CD14-positive monocyte (primary cell): ENCODE data around the gene GPR143. TPM values are rescaled to one million over a fixed set of nuclear protein-coding genes. Genes with fewer than 3 reads are reported as not detected.

Source experiments
- DNase-seq, 3 donors: peaks; one replicate each; pipeline ENCODE4 v3.0.0-alpha.2; 2011 to 2022
- H2AFZ ChIP-seq: 2 replicates; pipeline ENCODE4 v1.6.0; 2012; ENCODE audit warnings: mild to moderate bottlenecking, low read depth, low read length, inconsistent platforms; ENCODE audit not compliant: insufficient read depth, poor library complexity, severe bottlenecking
- H3K27ac ChIP-seq, 2 donors: 1 replicate in 1 of 2; 2 replicates in 1 of 2; pipeline ENCODE4 v1.5.1; 2012 to 2013; ENCODE audit warnings: low read length in 2 of 2, control low read depth in 1 of 2, inconsistent platforms in 1 of 2, low read depth in 1 of 2, mild to moderate bottlenecking in 1 of 2
- H3K27me3 ChIP-seq, 2 donors: one replicate each; pipeline versions ENCODE4 v1.6.0 to v1.6.1; 2011 to 2013; ENCODE audit warnings: low read length in 2 of 2; ENCODE audit not compliant: control insufficient read depth in 2 of 2, insufficient read depth in 2 of 2
- H3K36me3 ChIP-seq, 2 donors: replicated peaks in 1 of 2; 1 replicate in 1 of 2; 2 replicates in 1 of 2; pipeline versions ENCODE4 v1.5.1 to v1.6.1; 2012 to 2013; ENCODE audit warnings: low read length in 2 of 2, control low read depth in 1 of 2, inconsistent platforms in 1 of 2, mild to moderate bottlenecking in 1 of 2; ENCODE audit not compliant: insufficient read depth in 2 of 2, control insufficient read depth in 1 of 2
- H3K4me1 ChIP-seq, 2 donors: 1 replicate in 1 of 2; 2 replicates in 1 of 2; pipeline versions ENCODE4 v1.5.1 to v1.6.1; 2012 to 2013; ENCODE audit warnings: low read length in 2 of 2, control low read depth in 1 of 2, inconsistent platforms in 1 of 2, mild to moderate bottlenecking in 1 of 2, moderate library complexity in 1 of 2; ENCODE audit not compliant: insufficient read depth in 2 of 2, control insufficient read depth in 1 of 2
- H3K4me2 ChIP-seq: replicated peaks from 2 replicates; pipeline ENCODE3; 2012; ENCODE audit warnings: low read length, moderate library complexity, mild to moderate bottlenecking; ENCODE audit not compliant: poor library complexity, severe bottlenecking; ENCODE audit errors: extremely low read depth
- H3K4me3 ChIP-seq, 3 experiments: fragments of 200-600 bp in 1 of 3; sonication (generic) in 1 of 3; replicated peaks in 1 of 3; 1 replicate in 2 of 3; 2 replicates in 1 of 3; pipeline ENCODE4 v1.5.1; 2011 to 2013; ENCODE audit warnings: low read length in 3 of 3, mild to moderate bottlenecking in 3 of 3, control low read depth in 2 of 3, low read depth in 2 of 3, inconsistent platforms in 1 of 3, moderate library complexity in 1 of 3
- H3K79me2 ChIP-seq: 2 replicates; pipeline ENCODE4 v1.6.0; 2012; ENCODE audit warnings: mild to moderate bottlenecking, control low read depth, inconsistent platforms, low read length, moderate library complexity; ENCODE audit not compliant: insufficient read depth
- H3K9ac ChIP-seq: 2 replicates; pipeline ENCODE4 v1.6.0; 2017; ENCODE audit warnings: low read length, mild to moderate bottlenecking; ENCODE audit not compliant: insufficient read depth, poor library complexity, severe bottlenecking
- H3K9me3 ChIP-seq, 2 donors: replicated peaks in 1 of 2; 1 replicate in 1 of 2; 2 replicates in 1 of 2; pipeline versions ENCODE4 v1.5.1 to v1.6.1; 2012 to 2013; ENCODE audit warnings: low read length in 2 of 2, control low read depth in 1 of 2; ENCODE audit not compliant: control insufficient read depth in 1 of 2, insufficient read depth in 1 of 2
- H4K20me1 ChIP-seq: 2 replicates; pipeline ENCODE4 v1.6.0; 2012; ENCODE audit warnings: mild to moderate bottlenecking, low read length, control low read depth, moderate library complexity; ENCODE audit not compliant: insufficient read depth
- H3K27ac Mint-ChIP-seq, 7 donors: one replicate each; pipeline ENCODE4 v1.8.0; 2020; ENCODE audit warnings: mild to moderate bottlenecking in 7 of 7, mixed read lengths in 7 of 7, moderate library complexity in 6 of 7, inconsistent platforms in 2 of 7
- H3K27me3 Mint-ChIP-seq, 3 donors: one replicate each; pipeline ENCODE4 v1.8.0; 2021 to 2022; ENCODE audit warnings: low read depth in 3 of 3, mild to moderate bottlenecking in 3 of 3, mixed read lengths in 3 of 3, moderate library complexity in 3 of 3, inconsistent platforms in 1 of 3
- H3K36me3 Mint-ChIP-seq, 2 donors: one replicate each; pipeline ENCODE4 v1.8.0; 2020; ENCODE audit warnings: mixed read lengths in 2 of 2, inconsistent platforms in 1 of 2, mild to moderate bottlenecking in 1 of 2
- H3K4me1 Mint-ChIP-seq: one replicate; pipeline ENCODE4 v1.8.0; 2020; ENCODE audit warnings: mild to moderate bottlenecking, mixed read lengths
- H3K4me3 Mint-ChIP-seq, 2 donors: one replicate each; pipeline ENCODE4 v1.8.0; 2020; ENCODE audit warnings: mild to moderate bottlenecking in 2 of 2, mixed read lengths in 2 of 2, moderate library complexity in 1 of 2
- H3K9me3 Mint-ChIP-seq, 7 donors: one replicate each; pipeline ENCODE4 v1.8.0; 2020 to 2022; ENCODE audit warnings: mixed read lengths in 7 of 7, mild to moderate bottlenecking in 6 of 7, moderate library complexity in 6 of 7, inconsistent platforms in 2 of 7
- WGBS: methylation state at CpG from one replicate; pipeline ENCODE4 v1.1.5; 2013; ENCODE audit warnings: missing lambda C conversion rate; ENCODE audit not compliant: insufficient coverage; 5-methylcytosine and 5-hydroxymethylcytosine counted together
- intact Hi-C, 2 donors: fragments of 100-400 bp; cut with micrococcal nuclease; formaldehyde crosslinking; loops; one replicate each; pipeline versions ENCODE4 v1.15.0 to v1.15.1; 2023
- polyA plus RNA-seq, 3 donors: library from polyadenylated mRNA; depleted of rRNA in 1 of 3; unstranded in 2 of 3; stranded (reverse) in 1 of 3; fragments of 300-500 nt in 2 of 3; fragments of >200 nt in 1 of 3; fragmentation: Illumina TruSeq in 2 of 3; gene quantifications; 1 replicate in 2 of 3; 2 replicates in 1 of 3; pipeline ENCODE4 v1.2.3, GENCODE V29; 2012 to 2021
- TF ChIP-seq, protein P1 (sequence below): fragments of 200-600 bp; IDR thresholded peaks from one replicate; pipeline ENCODE4 v1.8.0; 2022; ENCODE audit warnings: antibody characterized with exemption, mild to moderate bottlenecking

Gene GPR143
- polyA plus RNA-seq, 3 donors: not detected

DNA sequence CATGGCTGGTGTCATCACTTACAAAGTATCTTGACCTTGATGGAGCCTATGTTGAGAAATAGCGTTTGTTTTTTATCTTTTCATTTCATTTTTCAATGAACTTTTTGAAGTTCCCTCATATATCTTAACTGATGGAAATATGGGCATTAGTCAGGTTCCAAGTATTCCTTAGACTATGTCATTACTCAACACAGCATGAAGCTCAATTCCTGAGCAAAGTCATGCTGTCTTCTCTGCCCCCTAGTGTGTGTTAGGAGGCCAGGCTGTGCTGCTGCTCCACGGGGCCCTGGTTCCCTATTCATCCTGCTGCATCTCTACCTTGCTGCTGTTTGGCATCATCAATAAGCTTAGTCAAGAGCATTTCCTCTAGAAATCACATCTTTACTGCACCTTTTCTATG lies 40.9 kb downstream of the GPR143 start:
- Mint-ChIP-seq H3K27me3 (peaks cover 3 to 9% (median 4%) of the 10 kb centered on the region in 3 donors), H3K4me1 (peaks cover 4% of the 10 kb centered on the region), H3K36me3 (peaks cover 13% of the 10 kb centered on the region in 2 donors), H3K9me3 (peaks cover 22 to 58% (median 44%) of the 10 kb centered on the region in 7 donors), H3K4me3 (no peak overlapping the region), H3K27ac (no peak overlapping the region)
- no peak overlapping the region for H3K4me2 ChIP-seq
- no peak overlapping the region for H3K27ac ChIP-seq
- no peaks in the 10 kb centered on the region for H3K27me3 ChIP-seq
- H2AFZ ChIP-seq: no peak overlapping the region
- no peak for DNase-seq
- no CpG with 5 or more reads among the region's 2 CpGs for WGBS
- peaks cover 0 to 11% of the 10 kb centered on the region in 2 donors for H3K36me3 ChIP-seq
- TF ChIP-seq, protein P1, sequence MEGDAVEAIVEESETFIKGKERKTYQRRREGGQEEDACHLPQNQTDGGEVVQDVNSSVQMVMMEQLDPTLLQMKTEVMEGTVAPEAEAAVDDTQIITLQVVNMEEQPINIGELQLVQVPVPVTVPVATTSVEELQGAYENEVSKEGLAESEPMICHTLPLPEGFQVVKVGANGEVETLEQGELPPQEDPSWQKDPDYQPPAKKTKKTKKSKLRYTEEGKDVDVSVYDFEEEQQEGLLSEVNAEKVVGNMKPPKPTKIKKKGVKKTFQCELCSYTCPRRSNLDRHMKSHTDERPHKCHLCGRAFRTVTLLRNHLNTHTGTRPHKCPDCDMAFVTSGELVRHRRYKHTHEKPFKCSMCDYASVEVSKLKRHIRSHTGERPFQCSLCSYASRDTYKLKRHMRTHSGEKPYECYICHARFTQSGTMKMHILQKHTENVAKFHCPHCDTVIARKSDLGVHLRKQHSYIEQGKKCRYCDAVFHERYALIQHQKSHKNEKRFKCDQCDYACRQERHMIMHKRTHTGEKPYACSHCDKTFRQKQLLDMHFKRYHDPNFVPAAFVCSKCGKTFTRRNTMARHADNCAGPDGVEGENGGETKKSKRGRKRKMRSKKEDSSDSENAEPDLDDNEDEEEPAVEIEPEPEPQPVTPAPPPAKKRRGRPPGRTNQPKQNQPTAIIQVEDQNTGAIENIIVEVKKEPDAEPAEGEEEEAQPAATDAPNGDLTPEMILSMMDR: no peak
- H3K9ac ChIP-seq: no peak overlapping the region
- no peaks in the 10 kb centered on the region for H3K4me1 ChIP-seq
- H3K79me2 ChIP-seq: no peaks in the 10 kb centered on the region
- intact Hi-C loops: no loop called here
- no peaks in the 10 kb centered on the region for H4K20me1 ChIP-seq
- no peak overlapping the region for H3K4me3 ChIP-seq
- peaks cover 41 to 64% of the 10 kb centered on the region in 2 donors for H3K9me3 ChIP-seq

DNA sequence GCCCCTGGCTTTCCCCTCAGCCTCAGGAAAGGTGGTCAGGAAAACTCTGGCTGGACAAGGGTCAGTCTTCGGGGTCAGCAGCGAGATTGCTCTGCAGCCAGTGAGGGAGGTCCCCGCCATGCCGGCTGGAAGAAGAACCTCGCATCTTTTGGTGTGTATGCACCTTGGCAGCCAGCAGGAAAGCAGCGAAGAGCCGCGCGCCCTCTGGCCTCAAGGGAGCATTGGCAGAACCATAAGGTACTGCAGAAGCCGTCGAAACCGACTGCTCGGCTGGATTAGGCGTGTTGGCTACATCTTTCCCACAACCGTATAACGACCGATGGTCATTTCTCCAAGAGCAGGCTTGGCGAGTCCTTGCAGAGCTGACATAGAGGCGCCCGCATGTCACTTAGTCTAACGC lies 48.3 kb downstream of the GPR143 start:
- Histone ChIP-seq H3K27ac (no peak overlapping the region), H3K4me3 (no peak overlapping the region), H3K36me3 (peaks cover 51 to 82% of the 10 kb centered on the region in 2 donors), H3K27me3 (no peaks in the 10 kb centered on the region), H3K4me1 (no peaks in the 10 kb centered on the region), H3K9me3 (peaks cover 18 to 20% of the 10 kb centered on the region in 2 donors), H2AFZ (no peak overlapping the region), H3K4me2 (no peak overlapping the region), H3K9ac (no peak overlapping the region), H4K20me1 (no peaks in the 10 kb centered on the region), H3K79me2 (no peaks in the 10 kb centered on the region)
- no peaks in the 10 kb centered on the region for H3K4me1 Mint-ChIP-seq
- H3K36me3 Mint-ChIP-seq: peaks cover 79 to 84% of the 10 kb centered on the region in 2 donors
- intact Hi-C loops: no loop called here
- no peak overlapping the region for H3K4me3 Mint-ChIP-seq
- TF ChIP-seq, protein P1: no peak
- peaks cover 18 to 41% (median 28%) of the 10 kb centered on the region in 7 donors for H3K9me3 Mint-ChIP-seq
- H3K27me3 Mint-ChIP-seq: peaks cover 0 to 5% (median 4%) of the 10 kb centered on the region in 3 donors
- no peak for DNase-seq
- H3K27ac Mint-ChIP-seq: no peak overlapping the region
- 99% methylated on average over 9 of the region's 21 CpGs for WGBS
